ENCODE results near the gene ZNF500.

DNA sequence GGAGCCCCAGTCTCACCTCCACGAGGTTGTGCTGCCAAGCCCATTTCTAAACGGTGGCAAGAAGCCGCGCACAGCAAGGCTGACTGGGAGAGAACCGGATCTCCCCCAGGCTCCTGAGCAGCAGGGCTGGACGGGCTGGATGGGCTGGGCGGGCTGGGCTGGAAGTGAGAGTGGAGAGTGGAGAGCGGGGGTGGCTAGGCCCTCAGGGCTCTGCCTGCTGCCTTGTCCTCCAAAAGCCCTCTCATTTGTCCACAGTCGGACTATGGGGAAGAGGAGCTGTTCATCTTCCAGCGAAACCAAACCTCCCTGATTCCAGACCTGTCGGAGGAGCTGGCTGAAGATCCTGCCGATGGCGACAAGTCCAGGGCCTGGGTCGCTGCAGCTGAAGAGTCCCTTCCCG is 29.4 kb downstream of the ZNF500 start:
- no peak for TF ChIP-seq POLR2A (IDR thresholded peaks at IDR 0.05)
- TF ChIP-seq, protein P1, sequence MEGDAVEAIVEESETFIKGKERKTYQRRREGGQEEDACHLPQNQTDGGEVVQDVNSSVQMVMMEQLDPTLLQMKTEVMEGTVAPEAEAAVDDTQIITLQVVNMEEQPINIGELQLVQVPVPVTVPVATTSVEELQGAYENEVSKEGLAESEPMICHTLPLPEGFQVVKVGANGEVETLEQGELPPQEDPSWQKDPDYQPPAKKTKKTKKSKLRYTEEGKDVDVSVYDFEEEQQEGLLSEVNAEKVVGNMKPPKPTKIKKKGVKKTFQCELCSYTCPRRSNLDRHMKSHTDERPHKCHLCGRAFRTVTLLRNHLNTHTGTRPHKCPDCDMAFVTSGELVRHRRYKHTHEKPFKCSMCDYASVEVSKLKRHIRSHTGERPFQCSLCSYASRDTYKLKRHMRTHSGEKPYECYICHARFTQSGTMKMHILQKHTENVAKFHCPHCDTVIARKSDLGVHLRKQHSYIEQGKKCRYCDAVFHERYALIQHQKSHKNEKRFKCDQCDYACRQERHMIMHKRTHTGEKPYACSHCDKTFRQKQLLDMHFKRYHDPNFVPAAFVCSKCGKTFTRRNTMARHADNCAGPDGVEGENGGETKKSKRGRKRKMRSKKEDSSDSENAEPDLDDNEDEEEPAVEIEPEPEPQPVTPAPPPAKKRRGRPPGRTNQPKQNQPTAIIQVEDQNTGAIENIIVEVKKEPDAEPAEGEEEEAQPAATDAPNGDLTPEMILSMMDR (IDR thresholded peaks at IDR 0.05) = no peak
